ENCODE results near the gene DUSP8. TPM values are rescaled to one million over a fixed set of nuclear protein-coding genes. Genes with fewer than 3 reads are reported as not detected.

Gene DUSP8
- total and polyA plus RNA-seq, 9 of the 15 experiments (the other 6 are each of a cell fraction or from before 2014, with no cell fraction given): 0.14 to 2.0 (median 0.86) TPM; not detected in 2

- intact Hi-C loops (cut with micrococcal nuclease) (loop anchor here (2.0 kb wide), 1 partner anchor 28 kb away; no protein-coding TSS in a partner anchor), in situ Hi-C loops (cut with MboI) (no loop called here)
- POLR2A ChIA-PET: interaction anchor here (0.6 to 1.0 kb wide), 3 partner anchors 9 to 1467 kb away, joined by 3 to 4 read pairs (median 4); no protein-coding TSS in a partner anchor
- H3K27ac ChIP-seq (ENCODE audit: extremely low read depth, low read depth, low read length): no peak overlapping the region
- H3K4me1 ChIP-seq (replicated peaks in 1 of 2; ENCODE audit: control insufficient read depth in 2 of 2, insufficient read depth in 2 of 2, low read length in 2 of 2): peaks cover 0 to 51% of the 10 kb centered on the region in 2 experiments; a peak in 3 of 5 replicates
- WGBS (ENCODE audit: insufficient coverage, low coverage, missing lambda C conversion rate): 7% methylated on average over 29 of the region's 106 CpGs
- peak overlapping the region; percentile 80 for H2AFZ ChIP-seq (ENCODE audit: low read depth, low read length)
- H3K4me3 ChIP-seq: peak overlapping the region; percentile 31
- no TSS peak for BruUV-seq (replicated peaks)
- CTCF ChIA-PET (ENCODE audit: low intra/inter-chr PET ratio): interaction anchor here (0.6 to 3.1 kb wide), 4 partner anchors 14 to 76 kb away, joined by 3 to 19 read pairs (median 4); no protein-coding TSS in a partner anchor
- no peak for FAIRE-seq
- peak; percentile 87 for ATAC-seq
- H3K79me2 ChIP-seq (ENCODE audit: control insufficient read depth, insufficient read depth, low read length): no peaks in the 10 kb centered on the region
- DNase-seq (ENCODE audit: extremely low read depth in 1 of 4, low spot score in 3 of 4): peak; percentile 63 to 90 (median 87)
- H3K27me3 ChIP-seq (ENCODE audit: control insufficient read depth in 2 of 2, insufficient read depth in 2 of 2, low read length in 2 of 2): peaks cover 0 to 5% of the 10 kb centered on the region in 2 experiments; a peak in 1 of 5 replicates
- peak overlapping the region; percentile 37; the same call in 1 of the 2 replicates for H3K4me2 ChIP-seq (ENCODE audit: insufficient read depth, low read length)
- H3K9ac ChIP-seq (ENCODE audit: insufficient read depth in 1 of 2, low read depth in 2 of 2, low read length in 2 of 2): peak overlapping the region in 1 of 2 experiments; percentile 43; a peak in 2 of 4 replicates
- peaks cover 3% of the 10 kb centered on the region; the same call in 1 of the 2 replicates for H4K20me1 ChIP-seq (replicated peaks; ENCODE audit: control insufficient read depth, insufficient read depth, low read length)
- no peaks in the 10 kb centered on the region for H3K9me1 ChIP-seq (ENCODE audit: control insufficient read depth, insufficient read depth, low read length)
- no peaks in the 10 kb centered on the region for H3K9me3 ChIP-seq (replicated peaks; ENCODE audit: control insufficient read depth, insufficient read depth, low read depth, low read length)
- H3K36me3 ChIP-seq (ENCODE audit: control insufficient read depth, insufficient read depth, low read length): no peaks in the 10 kb centered on the region
- no peak for TF ChIP-seq ZNF75A (CRISPR knock-in tag; IDR thresholded peaks at IDR 0.05)
- peak; percentile 39 for TF ChIP-seq RBFOX2 (IDR thresholded peaks at IDR 0.05; ENCODE audit: low read depth, low read length)
- TF ChIP-seq TCF15 (CRISPR knock-in tag; IDR thresholded peaks at IDR 0.05): no peak
- TF ChIP-seq NFATC3 (IDR thresholded peaks at IDR 0.05): no peak
- TF ChIP-seq ATF7 (IDR thresholded peaks at IDR 0.05): peak; percentile 88
- TF ChIP-seq CREB3L1 (IDR thresholded peaks at IDR 0.05; ENCODE audit: borderline replicate concordance, low read depth): 0 out of 2 replicates have a peak, but pooled peaks have one; percentile 19
- peak; percentile 73 for TF ChIP-seq L3MBTL2 (IDR thresholded peaks at IDR 0.05)
- no peak for TF ChIP-seq ZKSCAN8 (CRISPR knock-in tag; IDR thresholded peaks at IDR 0.05)
- TF ChIP-seq SUPT5H (IDR thresholded peaks at IDR 0.05): no peak
- TF ChIP-seq ARID4B (CRISPR knock-in tag; IDR thresholded peaks at IDR 0.05): peak; percentile 39
- no peak for TF ChIP-seq CLOCK (CRISPR knock-in tag; IDR thresholded peaks at IDR 0.05; ENCODE audit: borderline replicate concordance)
Measured at GRCh38 chr11:1546536-1547466, 25.3 kb downstream of the DUSP8 start.
